Uterus (tissue), 4 donors: ENCODE measurements around the gene IGLL1. TPM values are rescaled to one million over a fixed set of nuclear protein-coding genes. Genes with fewer than 3 reads are reported as not detected.

ENCODE experiments used
- DNase-seq, 2 donors: peaks; one replicate each; pipeline ENCODE4 v3.0.0-alpha.2; 2019 to 2020
- H3K27ac ChIP-seq, 2 donors: fragments of 200-600 bp; sonication (generic); 1 replicate in 1 of 2; 2 replicates in 1 of 2; pipeline ENCODE4 v1.5.1; 2016 to 2018
- H3K27me3 ChIP-seq, 2 donors: fragments of 200-600 bp; sonication (generic); one replicate each; pipeline ENCODE4 v1.5.1; 2018 to 2019; ENCODE audit warnings: control low read depth in 1 of 2
- H3K36me3 ChIP-seq, 2 donors: fragments of 200-600 bp; sonication (generic); one replicate each; pipeline ENCODE4 v1.5.1; 2019; ENCODE audit warnings: control low read depth in 1 of 2
- H3K4me1 ChIP-seq, 2 donors: fragments of 200-600 bp; sonication (generic); one replicate each; pipeline ENCODE4 v1.5.1; 2018 to 2019; ENCODE audit warnings: control low read depth in 1 of 2
- H3K4me3 ChIP-seq, 2 donors: fragments of 200-600 bp; sonication (generic); 1 replicate in 1 of 2; 2 replicates in 1 of 2; pipeline ENCODE4 v1.5.1; 2018 to 2019; ENCODE audit warnings: mild to moderate bottlenecking in 1 of 2
- H3K9me3 ChIP-seq, 2 donors: fragments of 200-600 bp; sonication (generic); one replicate each; pipeline ENCODE4 v1.5.1; 2019; ENCODE audit warnings: control low read depth in 1 of 2
- CTCF ChIP-seq, 4 experiments: fragments of 200-600 bp in 2 of 4; fragments of 450-650 bp in 2 of 4; sonication (generic) in 2 of 4; IDR thresholded peaks; one replicate each; pipeline ENCODE4 v1.5.1; 2016 to 2019; ENCODE audit warnings: antibody characterized with exemption in 4 of 4, mild to moderate bottlenecking in 2 of 4, moderate library complexity in 1 of 4
- POLR2A ChIP-seq, 2 donors: fragments of 450-650 bp; IDR thresholded peaks; one replicate each; pipeline ENCODE4 v1.6.1; 2016; ENCODE audit warnings: antibody characterized with exemption in 2 of 2, mild to moderate bottlenecking in 1 of 2, moderate library complexity in 1 of 2
- intact Hi-C: fragments of 100-400 bp; cut with DNase I; formaldehyde crosslinking; loops from one replicate; pipeline ENCODE4 v1.15.1; 2023; ENCODE audit warnings: low total_unique reads
- total RNA-seq, 4 donors: library from RNA; depleted of rRNA in 3 of 4; stranded (reverse); fragments of >200 nt in 3 of 4; gene quantifications; one replicate each; pipeline versions ENCODE4 v1.1.0 to v1.2.4, GENCODE V29; 2014 to 2023
- donor health status: DM: yes; HTN: yes; CAD: no.

IGLL1 gene
- total RNA-seq, 4 donors from 2014 or later = 0.48 TPM; not detected in 3

- Histone ChIP-seq H3K4me3 (no peak overlapping the region), H3K27me3 (no peaks in the 10 kb centered on the region), H3K4me1 (no peaks in the 10 kb centered on the region), H3K36me3 (no peaks in the 10 kb centered on the region), H3K27ac (no peak overlapping the region), H3K9me3 (no peaks in the 10 kb centered on the region)
- TF ChIP-seq POLR2A (IDR thresholded peaks at IDR 0.05) (no peak), CTCF (IDR thresholded peaks at IDR 0.05) (no peak)
- no peak for DNase-seq
- intact Hi-C loops = no loop called here
These were observed 628 bp upstream of the IGLL1 start for GRCh38 chr22:23580576-23581259.

GRCh38 chr22:23579280-23579679 is 810 bp downstream of the IGLL1 start:
- no peaks in the 10 kb centered on the region for H3K36me3 ChIP-seq
- H3K4me3 ChIP-seq = no peak overlapping the region
- H3K27me3 ChIP-seq = no peaks in the 10 kb centered on the region
- H3K27ac ChIP-seq = no peak overlapping the region
- H3K4me1 ChIP-seq = no peaks in the 10 kb centered on the region
- no peak for DNase-seq
- intact Hi-C loops = no loop called here
- TF ChIP-seq CTCF (IDR thresholded peaks at IDR 0.05) (no peak), POLR2A (IDR thresholded peaks at IDR 0.05) (no peak)
- H3K9me3 ChIP-seq = no peaks in the 10 kb centered on the region

GRCh38 chr22:23578306-23578705 is 1.8 kb downstream of the IGLL1 start:
- Histone ChIP-seq H3K4me3 (no peak overlapping the region), H3K27me3 (no peaks in the 10 kb centered on the region), H3K9me3 (no peaks in the 10 kb centered on the region), H3K36me3 (no peaks in the 10 kb centered on the region), H3K27ac (no peak overlapping the region), H3K4me1 (no peaks in the 10 kb centered on the region)
- intact Hi-C loops = no loop called here
- no peak for TF ChIP-seq CTCF (IDR thresholded peaks at IDR 0.05)
- no peak for TF ChIP-seq POLR2A (IDR thresholded peaks at IDR 0.05)
- DNase-seq = no peak

- no peak overlapping the region for H3K4me3 ChIP-seq
- H3K27me3 ChIP-seq = no peaks in the 10 kb centered on the region
- no peaks in the 10 kb centered on the region for H3K4me1 ChIP-seq
- TF ChIP-seq POLR2A (IDR thresholded peaks at IDR 0.05) = no peak
- TF ChIP-seq CTCF (IDR thresholded peaks at IDR 0.05) = no peak
- no peaks in the 10 kb centered on the region for H3K36me3 ChIP-seq
- no peak for DNase-seq
- H3K27ac ChIP-seq = no peak overlapping the region
- no peaks in the 10 kb centered on the region for H3K9me3 ChIP-seq
- intact Hi-C loops = no loop called here
These were observed 3.4 kb downstream of the IGLL1 start for GRCh38 chr22:23576681-23577080.

GRCh38 chr22:23575601-23576000 is 4.5 kb downstream of the IGLL1 start:
- intact Hi-C loops = no loop called here
- DNase-seq = no peak

More at GRCh38 chr22:23575601-23576000, 4.5 kb downstream of the IGLL1 start:
- Histone ChIP-seq H3K4me1 (no peaks in the 10 kb centered on the region), H3K27ac (no peak overlapping the region), H3K36me3 (no peaks in the 10 kb centered on the region), H3K27me3 (no peaks in the 10 kb centered on the region), H3K4me3 (no peak overlapping the region), H3K9me3 (no peaks in the 10 kb centered on the region)
- TF ChIP-seq CTCF (IDR thresholded peaks at IDR 0.05) (no peak), POLR2A (IDR thresholded peaks at IDR 0.05) (no peak)
